Activated naive CD4-positive, alpha-beta T cell treated with anti-CD3 and anti-CD28 coated beads, Interleukin-2, amount 50 U/mL, for 72 hours (primary cell): ENCODE measurements around the gene OXNAD1. TPM values are rescaled to one million over a fixed set of nuclear protein-coding genes. Genes with fewer than 3 reads are reported as not detected.

Experiments used
- ATAC-seq, 2 donors: fragments of 150-1000 bp; cut with Tn5 transposase; 2 replicates each; pipeline ENCODE4 v1.10.0; 2021; ENCODE audit warnings: mild to moderate bottlenecking in 2 of 2, moderate library complexity in 2 of 2
- DNase-seq, 2 donors: peaks; one replicate each; pipeline ENCODE4 v3.0.0; 2021 to 2022; ENCODE audit warnings: low spot score in 2 of 2
- H3K27ac Mint-ChIP-seq, 2 donors: one replicate each; pipeline ENCODE4 v1.8.0; 2022; ENCODE audit warnings: mild to moderate bottlenecking in 2 of 2, mixed read lengths in 2 of 2
- H3K36me3 Mint-ChIP-seq, 2 donors: one replicate each; pipeline ENCODE4 v1.8.0; 2022; ENCODE audit warnings: mixed read lengths in 2 of 2
- H3K9me3 Mint-ChIP-seq, 2 donors: one replicate each; pipeline ENCODE4 v1.8.0; 2022; ENCODE audit warnings: mixed read lengths in 2 of 2
- total RNA-seq, 2 donors: library from RNA; stranded (reverse); gene quantifications; one replicate each; pipeline ENCODE4 v1.2.3, GENCODE V29; 2022

Gene OXNAD1
- 10 to 100 TPM; 47.7 to 53.9 TPM for total RNA-seq

DNA sequence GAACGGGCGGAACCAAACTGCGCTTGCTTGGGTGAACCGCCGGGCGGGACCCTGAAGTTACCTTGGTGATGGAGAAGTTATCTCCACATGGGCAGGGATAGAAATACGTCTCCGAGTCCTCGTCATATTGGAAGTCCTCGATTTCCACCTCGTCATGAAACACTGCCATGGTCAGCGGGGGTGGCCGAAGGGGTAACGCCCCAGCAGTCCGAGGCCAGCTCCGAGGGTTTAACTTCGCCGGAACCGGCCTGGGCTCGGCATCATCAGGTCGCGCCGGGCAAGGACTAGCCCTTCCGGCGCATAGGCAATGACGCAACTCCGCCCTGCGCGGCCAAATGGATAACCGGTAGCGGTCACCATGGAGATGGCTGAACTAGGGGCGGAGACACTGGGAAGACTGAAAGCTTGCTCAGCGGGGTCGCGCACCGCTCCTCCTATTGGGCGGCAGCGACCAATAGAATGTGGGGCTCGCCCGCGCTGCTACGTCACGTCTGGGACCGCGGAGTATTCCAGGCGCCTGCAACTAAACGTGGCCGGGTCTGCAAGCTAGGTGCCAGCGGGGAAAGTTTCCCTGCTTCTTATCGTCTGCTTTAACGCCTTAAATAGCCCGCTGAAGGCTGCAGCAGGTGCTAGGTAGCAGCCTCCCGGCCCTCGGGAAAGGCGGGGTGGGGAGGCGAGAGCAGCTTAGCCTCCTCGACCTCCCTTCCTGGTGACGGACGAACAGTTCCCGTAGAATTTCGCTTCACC is at the start of gene OXNAD1, which contains the start of gene DPH3:
Gene OXNAD1 (plus strand): TSS at position 505 of the 747 bp plus-strand sequence. CDS start 5,741 bp downstream, outside the sequence.
Gene DPH3 (minus strand): TSS at position 236 of the 747 bp plus-strand sequence. CDS start 67 bp downstream, at position 169.
- peak; percentile 98 to 99 for ATAC-seq
- peak within 1 kb of the TSS; percentile 94 to 95 for H3K27ac Mint-ChIP-seq
- peaks cover 8 to 12% of the 10 kb centered on the region in 2 donors for H3K36me3 Mint-ChIP-seq
- DNase-seq, result peak; percentile 98 to 99
- no peaks in the 10 kb centered on the region for H3K9me3 Mint-ChIP-seq

GRCh38 chr3:16216373-16216935 is 48.6 kb upstream of the OXNAD1 start:
- DNase-seq (no peak), ATAC-seq (no peak)
- Mint-ChIP-seq H3K36me3 (no peaks in the 10 kb centered on the region), H3K27ac (no peak overlapping the region), H3K9me3 (no peaks in the 10 kb centered on the region)

GRCh38 chr3:16219777-16220176 is 45.2 kb upstream of the OXNAD1 start:
- H3K36me3 Mint-ChIP-seq, result no peaks in the 10 kb centered on the region
- no peak overlapping the region for H3K27ac Mint-ChIP-seq
- DNase-seq (no peak), ATAC-seq (no peak)
- no peaks in the 10 kb centered on the region for H3K9me3 Mint-ChIP-seq

DNA sequence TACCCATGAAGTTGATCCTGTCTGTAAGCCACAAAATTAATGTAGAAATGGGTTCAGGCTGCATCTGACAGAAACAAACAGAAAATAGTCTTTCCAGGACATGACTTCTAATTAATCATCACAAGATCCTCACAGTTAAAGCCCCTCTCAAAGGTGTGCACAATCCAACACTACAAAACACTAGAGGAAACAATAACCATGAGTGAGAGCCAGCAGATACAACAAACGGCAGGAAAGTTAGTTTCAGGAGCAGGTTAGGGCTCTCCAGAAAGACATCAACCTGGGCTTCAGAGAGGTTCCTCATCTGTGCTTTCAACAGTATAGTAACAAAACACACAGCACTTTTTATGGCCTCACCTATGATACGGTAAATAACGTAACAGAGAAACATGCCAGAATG is 43.0 kb upstream of the OXNAD1 start:
- peaks cover 0 to 8% of the 10 kb centered on the region in 2 donors for H3K36me3 Mint-ChIP-seq
- ATAC-seq (no peak), DNase-seq (no peak)
- H3K27ac Mint-ChIP-seq, result no peak overlapping the region
- H3K9me3 Mint-ChIP-seq, result peaks cover 4 to 8% of the 10 kb centered on the region in 2 donors

DNA sequence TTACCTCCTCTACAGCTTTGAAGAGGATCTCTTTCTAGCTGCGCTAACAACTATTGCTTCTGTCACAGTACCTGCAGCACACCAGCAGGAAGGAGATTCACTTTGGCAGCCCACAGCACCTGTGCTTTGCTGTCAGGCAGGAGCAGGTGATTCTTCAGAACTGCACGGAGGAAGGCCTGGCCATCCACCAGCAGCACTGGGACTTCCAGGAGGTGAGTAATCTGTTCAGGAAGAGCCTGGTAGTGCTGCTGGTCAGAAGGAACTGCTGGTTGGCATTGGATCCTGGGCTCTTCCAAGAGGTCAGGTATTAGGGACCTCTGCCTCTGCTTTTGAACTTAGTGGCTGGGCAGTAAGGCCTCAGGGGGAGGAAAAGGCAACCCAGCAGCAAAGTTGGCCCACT is 42.5 kb upstream of the OXNAD1 start:
- no peak for DNase-seq
- Mint-ChIP-seq H3K36me3 (peaks cover 0 to 8% of the 10 kb centered on the region in 2 donors), H3K27ac (no peak overlapping the region), H3K9me3 (peaks cover 4 to 8% of the 10 kb centered on the region in 2 donors)
- ATAC-seq, result no peak

DNA sequence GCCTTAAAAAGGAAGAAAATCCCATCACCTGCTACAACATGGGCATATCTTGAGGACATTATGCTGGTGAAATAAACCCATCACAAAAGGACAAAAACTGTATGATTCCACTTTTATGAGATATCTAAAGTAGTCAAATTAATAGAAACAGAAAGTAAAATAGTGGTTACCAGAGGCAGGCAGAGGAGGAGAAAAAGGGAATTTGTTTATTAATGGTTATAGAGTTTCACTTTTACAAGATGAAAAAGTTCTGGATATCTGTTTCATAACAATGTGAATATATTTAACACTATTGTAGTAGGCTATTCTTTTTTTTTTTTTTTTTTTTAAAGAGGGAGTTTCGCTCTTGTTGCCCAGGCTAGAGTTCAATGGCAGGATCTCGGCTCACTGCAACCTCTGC is 40.7 kb upstream of the OXNAD1 start:
- no peak overlapping the region for H3K27ac Mint-ChIP-seq
- ATAC-seq, result no peak
- peaks cover 4 to 8% of the 10 kb centered on the region in 2 donors for H3K9me3 Mint-ChIP-seq
- peaks cover 0 to 8% of the 10 kb centered on the region in 2 donors for H3K36me3 Mint-ChIP-seq
- no peak for DNase-seq

DNA sequence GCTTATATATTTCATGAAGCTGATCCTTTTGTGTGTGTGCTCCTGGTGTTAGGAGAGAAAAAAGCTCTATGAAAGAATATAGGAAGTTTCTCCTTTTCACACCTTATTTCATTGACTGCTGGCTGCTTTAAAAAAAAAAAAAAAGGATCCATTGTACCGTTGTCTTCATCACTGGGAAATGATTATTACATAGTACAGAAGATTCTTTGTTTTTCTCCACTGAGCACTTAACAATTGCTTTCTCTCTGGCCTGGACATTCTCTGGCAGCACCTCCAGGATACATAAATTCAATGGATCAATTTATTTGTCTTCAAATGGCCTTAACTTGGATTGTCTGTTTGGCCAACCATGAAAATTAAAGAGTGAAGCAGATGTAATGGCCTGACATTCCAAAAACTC is 37.4 kb upstream of the OXNAD1 start:
- no peak for DNase-seq
- no peak overlapping the region for H3K27ac Mint-ChIP-seq
- no peak for ATAC-seq
- peaks cover 4 to 8% of the 10 kb centered on the region in 2 donors for H3K9me3 Mint-ChIP-seq
- peaks cover 0 to 8% of the 10 kb centered on the region in 2 donors for H3K36me3 Mint-ChIP-seq

DNA sequence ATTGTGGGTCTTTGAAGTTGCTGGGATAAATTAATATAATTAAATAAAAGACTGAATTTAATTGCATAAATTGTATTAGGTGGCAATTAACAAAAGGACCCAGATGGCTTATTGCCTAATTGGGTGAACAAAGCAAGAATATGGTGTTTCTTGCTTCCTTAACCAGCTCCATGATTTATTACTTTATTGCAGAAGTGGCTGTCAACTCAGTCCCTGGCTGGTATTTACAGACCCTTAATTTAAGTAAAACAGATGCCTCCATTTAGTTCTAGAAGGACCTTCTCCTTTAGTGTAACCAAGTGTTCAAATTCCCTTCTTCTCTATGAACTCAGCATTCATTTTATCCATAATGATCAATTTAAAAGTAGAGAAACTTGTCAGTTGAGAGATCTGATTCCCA is 35.3 kb upstream of the OXNAD1 start:
- peaks cover 4 to 13% of the 10 kb centered on the region in 2 donors for H3K9me3 Mint-ChIP-seq
- no peak for DNase-seq
- H3K36me3 Mint-ChIP-seq, result peaks cover 0 to 8% of the 10 kb centered on the region in 2 donors
- ATAC-seq, result no peak
- H3K27ac Mint-ChIP-seq, result no peak overlapping the region

DNA sequence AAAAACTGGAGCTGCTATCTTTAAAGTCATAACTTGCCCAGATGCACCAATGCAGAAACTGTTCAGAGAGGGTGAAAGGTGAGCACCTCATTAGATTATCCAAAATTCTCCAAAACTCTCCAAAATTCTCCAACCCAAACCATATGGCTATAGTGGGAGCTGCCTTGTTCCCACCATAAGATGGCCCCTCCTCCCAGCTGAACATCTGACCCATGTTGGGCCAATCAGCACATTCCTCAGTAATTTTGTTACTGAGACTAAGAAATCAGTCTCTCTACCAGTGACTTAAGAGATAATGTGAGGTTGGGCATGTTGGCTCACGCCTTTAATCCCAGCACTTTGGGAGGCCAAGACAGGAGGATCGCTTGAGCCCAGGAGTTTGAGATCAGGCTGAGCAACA is 33.0 kb upstream of the OXNAD1 start:
- no peak for DNase-seq
- H3K9me3 Mint-ChIP-seq, result peaks cover 0 to 5% of the 10 kb centered on the region in 2 donors
- H3K36me3 Mint-ChIP-seq, result no peaks in the 10 kb centered on the region
- ATAC-seq, result no peak
- no peak overlapping the region for H3K27ac Mint-ChIP-seq

- H3K9me3 Mint-ChIP-seq, result peaks cover 0 to 5% of the 10 kb centered on the region in 2 donors
- H3K27ac Mint-ChIP-seq, result no peak overlapping the region
- DNase-seq (no peak), ATAC-seq (no peak)
- no peaks in the 10 kb centered on the region for H3K36me3 Mint-ChIP-seq
These were observed 31.2 kb upstream of the OXNAD1 start for GRCh38 chr3:16233806-16234205.

- Mint-ChIP-seq H3K27ac (no peak overlapping the region), H3K9me3 (peaks cover 0 to 5% of the 10 kb centered on the region in 2 donors), H3K36me3 (no peaks in the 10 kb centered on the region)
- ATAC-seq (no peak), DNase-seq (no peak)
These were observed 30.7 kb upstream of the OXNAD1 start for GRCh38 chr3:16234281-16234680.

DNA sequence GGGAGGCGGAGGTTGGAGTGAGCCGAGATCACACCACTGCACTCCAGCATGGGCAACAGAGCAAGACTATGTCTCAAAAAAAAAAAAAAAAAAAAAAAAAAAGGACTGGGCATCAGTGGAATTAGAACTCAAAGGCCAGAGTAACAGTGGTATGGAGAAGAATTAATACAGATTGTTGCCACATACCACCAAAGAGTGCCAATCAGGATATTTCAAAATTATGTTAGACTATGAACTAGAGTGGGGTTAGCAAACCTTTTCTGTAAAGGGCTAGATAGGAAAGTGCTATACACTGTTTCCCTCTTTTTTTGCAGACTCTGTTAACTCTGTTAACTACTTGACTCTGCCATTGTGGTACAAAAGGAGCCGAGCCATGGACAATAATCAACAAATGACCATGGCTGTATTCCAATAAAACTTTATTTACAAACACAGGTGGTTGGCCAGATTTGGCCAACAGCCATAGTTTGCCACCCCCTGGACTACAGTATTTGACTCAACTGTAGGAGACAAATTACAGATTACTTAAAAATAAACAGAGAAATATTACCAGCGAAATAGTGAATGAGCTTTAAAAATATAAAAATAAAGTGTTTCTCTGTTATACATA is 28.9 kb upstream of the OXNAD1 start:
- ATAC-seq, result no peak
- Mint-ChIP-seq H3K36me3 (no peaks in the 10 kb centered on the region), H3K27ac (no peak overlapping the region), H3K9me3 (peaks cover 0 to 5% of the 10 kb centered on the region in 2 donors)
- no peak for DNase-seq

- ATAC-seq (no peak), DNase-seq (no peak)
- H3K9me3 Mint-ChIP-seq, result peaks cover 0 to 5% of the 10 kb centered on the region in 2 donors
- no peak overlapping the region for H3K27ac Mint-ChIP-seq
- no peaks in the 10 kb centered on the region for H3K36me3 Mint-ChIP-seq
These were observed 28.1 kb upstream of the OXNAD1 start for GRCh38 chr3:16236856-16237393.

GRCh38 chr3:16239086-16239770 is 25.8 kb upstream of the OXNAD1 start:
- Mint-ChIP-seq H3K36me3 (no peaks in the 10 kb centered on the region), H3K27ac (no peak overlapping the region), H3K9me3 (no peaks in the 10 kb centered on the region)
- DNase-seq, result no peak
- ATAC-seq, result no peak

DNA sequence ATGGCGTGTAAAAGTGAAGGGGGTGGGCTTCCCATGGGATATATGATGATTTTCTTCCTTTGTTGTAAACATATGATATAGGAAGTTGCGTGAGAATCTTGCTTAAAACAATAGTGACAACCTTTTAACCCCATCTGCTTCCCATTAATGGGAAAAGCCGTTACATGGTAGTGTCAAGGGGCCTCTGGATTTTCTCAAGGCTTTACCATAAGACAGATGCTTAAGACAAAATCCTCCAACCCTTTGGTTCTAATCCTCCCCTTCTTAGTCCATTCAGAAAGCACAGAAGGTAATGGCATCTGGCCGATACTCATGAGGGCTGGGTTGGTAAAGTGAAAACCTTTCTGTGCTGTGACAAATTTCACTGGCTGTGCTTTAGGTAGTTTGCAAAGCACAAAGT is 25.2 kb upstream of the OXNAD1 start:
- peak in 1 of 2 donors; percentile 9 for ATAC-seq

GRCh38 chr3:16240229-16241023 is 24.6 kb upstream of the OXNAD1 start:
- Mint-ChIP-seq H3K36me3 (no peaks in the 10 kb centered on the region), H3K27ac (peak overlapping the region in 1 of 2 donors; percentile 15), H3K9me3 (no peaks in the 10 kb centered on the region)
- DNase-seq, result no peak
- peak in 1 of 2 donors; percentile 60 for ATAC-seq

More for the DNA sequence above, 25.2 kb upstream of the OXNAD1 start:
- DNase-seq, result no peak
- Mint-ChIP-seq H3K9me3 (no peaks in the 10 kb centered on the region), H3K27ac (no peak overlapping the region), H3K36me3 (no peaks in the 10 kb centered on the region)
